GM18498 (cell line): Measurements from ENCODE around the gene OXT.
"Not testable (repeated sequence)": the region's sequence is repeated elsewhere in the genome, so short reads cannot be mapped to it uniquely, and the experiment has no call there.

Source experiments
- ATAC-seq: cut with Tn5 transposase; IDR thresholded peaks from one replicate; pipeline ENCODE4 v1.9.1; 2021; ENCODE audit warnings: mild to moderate bottlenecking, moderate library complexity; ENCODE audit not compliant: unreplicated experiment

OXT gene

GRCh38 chr20:3047486-3048419 lies 23.7 kb upstream of the OXT start:
- ATAC-seq = no peak

GRCh38 chr20:3051385-3052019 lies 19.9 kb upstream of the OXT start:
- ATAC-seq = no peak

GRCh38 chr20:3059489-3059888 lies 11.9 kb upstream of the OXT start:
- no peak for ATAC-seq

GRCh38 chr20:3064119-3064518 lies 7.3 kb upstream of the OXT start:
- ATAC-seq = not testable (repeated sequence)

- ATAC-seq = no peak
These were observed 4.0 kb upstream of the OXT start for GRCh38 chr20:3067139-3068014.

GRCh38 chr20:3068075-3068474 lies 3.3 kb upstream of the OXT start:
- ATAC-seq = no peak

- no peak for ATAC-seq
These were observed 2.2 kb upstream of the OXT start for GRCh38 chr20:3068986-3069900.

GRCh38 chr20:3070725-3071124 lies 695 bp upstream of the OXT start:
- no peak for ATAC-seq

- no peak for ATAC-seq
These were observed 182 bp upstream of the OXT start for GRCh38 chr20:3071266-3071609.

- no peak for ATAC-seq
These were observed 1.3 kb downstream of the OXT start for GRCh38 chr20:3072530-3073250.

- ATAC-seq = not testable (repeated sequence)
These were observed 1.8 kb downstream of the OXT start for GRCh38 chr20:3073251-3073643.

GRCh38 chr20:3074812-3075211 lies 3.4 kb downstream of the OXT start:
- ATAC-seq = no peak

GRCh38 chr20:3075315-3075714 lies 3.9 kb downstream of the OXT start:
- ATAC-seq = not testable (repeated sequence)

- ATAC-seq = no peak
These were observed 6.3 kb downstream of the OXT start for GRCh38 chr20:3077618-3078134.

- no peak for ATAC-seq
These were observed 9.5 kb downstream of the OXT start for GRCh38 chr20:3080939-3081388.

GRCh38 chr20:3081641-3082040 lies 10.2 kb downstream of the OXT start:
- no peak for ATAC-seq

- no peak for ATAC-seq
These were observed 11.0 kb downstream of the OXT start for GRCh38 chr20:3082306-3082951.

- ATAC-seq = no peak
These were observed 11.8 kb downstream of the OXT start for GRCh38 chr20:3082955-3083952.
